SU-DHL-6 (cell line): ENCODE results near the gene PLCH1.

Source experiments
- H2AFZ ChIP-seq: fragments of 200-600 bp; sonication (generic); 2 replicates; pipeline ENCODE4 v1.6.1; 2014; ENCODE audit warnings: low read depth, mild to moderate bottlenecking, moderate library complexity, mixed read lengths, antibody characterized with exemption, low read length; ENCODE audit not compliant: severe bottlenecking
- H3F3A ChIP-seq: fragments of 200-600 bp; shearing (Covaris generic); 2 replicates; pipeline ENCODE4 v1.6.0; 2016; ENCODE audit warnings: antibody characterized with exemption, mild to moderate bottlenecking; ENCODE audit not compliant: insufficient read depth
- H3K27ac ChIP-seq: fragments of 200-600 bp; sonication (generic); 2 replicates; pipeline ENCODE4 v1.5.1; 2016; ENCODE audit warnings: low read depth, mild to moderate bottlenecking, low read length, moderate library complexity, mixed read lengths
- H3K27me3 ChIP-seq: fragments of 200-600 bp; sonication (generic), shearing (Covaris generic); 2 replicates; pipeline ENCODE4 v1.6.0; 2014; ENCODE audit warnings: mild to moderate bottlenecking, low read length
- H3K36me3 ChIP-seq: fragments of 200-600 bp; sonication (generic); 2 replicates; pipeline ENCODE4 v1.6.1; 2014; ENCODE audit warnings: mild to moderate bottlenecking, low read length, mixed read lengths
- H3K4me2 ChIP-seq: fragments of 300-600, 200-600 bp; shearing (Covaris generic), sonication (generic); 2 replicates; pipeline ENCODE4 v1.6.0; 2014; ENCODE audit warnings: low read length, low read depth, mild to moderate bottlenecking; ENCODE audit not compliant: poor library complexity, severe bottlenecking
- H3K4me3 ChIP-seq: fragments of 200-600 bp; sonication (generic); 2 replicates; pipeline ENCODE4 v1.5.1; 2014; ENCODE audit warnings: antibody characterized with exemption, low read length, mild to moderate bottlenecking, mixed read lengths; ENCODE audit not compliant: insufficient read depth, poor library complexity, severe bottlenecking
- H3K79me2 ChIP-seq: fragments of 200-600 bp; sonication (generic); 2 replicates; pipeline ENCODE4 v1.6.1; 2014; ENCODE audit warnings: mild to moderate bottlenecking, low read length, moderate library complexity; ENCODE audit not compliant: insufficient read depth
- H3K9ac ChIP-seq: fragments of 200-600 bp; sonication (generic); 2 replicates; pipeline ENCODE4 v1.7.0; 2014; ENCODE audit warnings: mild to moderate bottlenecking, low read length
- H3K9me2 ChIP-seq: fragments of 200-600 bp; sonication (generic); replicated peaks from 2 replicates; pipeline ENCODE4 v1.6.1; 2014; ENCODE audit warnings: low read length; ENCODE audit not compliant: insufficient read depth
- H3K9me3 ChIP-seq: fragments of 200-600 bp; sonication (generic); 2 replicates; pipeline ENCODE4 v1.6.1; 2014; ENCODE audit warnings: low read length, mixed read lengths; ENCODE audit not compliant: insufficient read depth
- H4K20me1 ChIP-seq: fragments of 200-600 bp; sonication (generic); 2 replicates; pipeline ENCODE4 v1.6.1; 2014; ENCODE audit warnings: low read depth, mild to moderate bottlenecking, antibody characterized with exemption, low read length, moderate library complexity, mixed read lengths
- CTCF ChIP-seq: fragments of 200-600 bp; sonication (generic); IDR thresholded peaks from one replicate; pipeline ENCODE4 v1.5.1; 2017; ENCODE audit warnings: antibody characterized with exemption, mild to moderate bottlenecking, low read length, moderate library complexity; ENCODE audit not compliant: insufficient read depth, poor library complexity, severe bottlenecking
- EZH2phosphoT487 ChIP-seq: fragments of 200-600 bp; sonication (generic), shearing (Covaris generic); conservative IDR thresholded peaks from 2 replicates; pipeline ENCODE4 v1.6.1; 2018; ENCODE audit warnings: mild to moderate bottlenecking, antibody characterized with exemption, low read length, moderate library complexity, mixed read lengths

Gene PLCH1

GRCh38 chr3:155745795-155746550 is 1.1 kb upstream of the PLCH1 start:
- Histone ChIP-seq H3K79me2 (no peaks in the 10 kb centered on the region), H4K20me1 (no peaks in the 10 kb centered on the region), H3K9me3 (no peaks in the 10 kb centered on the region), H3F3A (no peaks in the 10 kb centered on the region), H3K9me2 (no peaks in the 10 kb centered on the region), H3K36me3 (no peaks in the 10 kb centered on the region), H3K4me3 (no peak overlapping the region), H3K9ac (no peak overlapping the region), H2AFZ (no peak overlapping the region), H3K4me2 (no peak overlapping the region), H3K27ac (no peak overlapping the region), H3K27me3 (no peaks in the 10 kb centered on the region)
- TF ChIP-seq CTCF (no peak), EZH2phosphoT487 (no peak)

- Histone ChIP-seq H3F3A (no peaks in the 10 kb centered on the region), H3K4me3 (peak overlapping the region; percentile 61), H3K79me2 (no peaks in the 10 kb centered on the region), H3K36me3 (no peaks in the 10 kb centered on the region), H3K27me3 (no peaks in the 10 kb centered on the region), H3K4me2 (peak overlapping the region; percentile 90), H3K27ac (no peak overlapping the region), H3K9me3 (no peaks in the 10 kb centered on the region), H3K9me2 (no peaks in the 10 kb centered on the region), H2AFZ (peak overlapping the region; percentile 96), H3K9ac (peak overlapping the region; percentile 53), H4K20me1 (no peaks in the 10 kb centered on the region)
- no peak for TF ChIP-seq CTCF
- no peak for TF ChIP-seq EZH2phosphoT487
Observed at GRCh38 chr3:155744010-155744625, 753 bp downstream of the PLCH1 start.

- Histone ChIP-seq H3K36me3 (no peaks in the 10 kb centered on the region), H3K9me3 (no peaks in the 10 kb centered on the region), H3K79me2 (no peaks in the 10 kb centered on the region), H2AFZ (peak overlapping the region; percentile 96), H3F3A (no peaks in the 10 kb centered on the region), H3K9ac (peak overlapping the region; percentile 53), H3K27me3 (no peaks in the 10 kb centered on the region), H3K9me2 (no peaks in the 10 kb centered on the region), H3K4me2 (peak overlapping the region; percentile 90), H3K27ac (no peak overlapping the region), H4K20me1 (no peaks in the 10 kb centered on the region), H3K4me3 (peak overlapping the region; percentile 61)
- TF ChIP-seq CTCF (no peak), EZH2phosphoT487 (no peak)
Observed at GRCh38 chr3:155743606-155744005, 1.3 kb downstream of the PLCH1 start.
